ENCODE measurements around the gene NKX6-1. TPM values are rescaled to one million over a fixed set of nuclear protein-coding genes. Genes with fewer than 3 reads are reported as not detected.

NKX6-1 gene
- total RNA-seq: 89.6 and 107 TPM in 2 replicates
- long read RNA-seq, partial matches to known transcripts: 0 of 2 reads
- long read RNA-seq, other reads (novel, unspliced or antisense): 2 of 2 reads

DNA sequence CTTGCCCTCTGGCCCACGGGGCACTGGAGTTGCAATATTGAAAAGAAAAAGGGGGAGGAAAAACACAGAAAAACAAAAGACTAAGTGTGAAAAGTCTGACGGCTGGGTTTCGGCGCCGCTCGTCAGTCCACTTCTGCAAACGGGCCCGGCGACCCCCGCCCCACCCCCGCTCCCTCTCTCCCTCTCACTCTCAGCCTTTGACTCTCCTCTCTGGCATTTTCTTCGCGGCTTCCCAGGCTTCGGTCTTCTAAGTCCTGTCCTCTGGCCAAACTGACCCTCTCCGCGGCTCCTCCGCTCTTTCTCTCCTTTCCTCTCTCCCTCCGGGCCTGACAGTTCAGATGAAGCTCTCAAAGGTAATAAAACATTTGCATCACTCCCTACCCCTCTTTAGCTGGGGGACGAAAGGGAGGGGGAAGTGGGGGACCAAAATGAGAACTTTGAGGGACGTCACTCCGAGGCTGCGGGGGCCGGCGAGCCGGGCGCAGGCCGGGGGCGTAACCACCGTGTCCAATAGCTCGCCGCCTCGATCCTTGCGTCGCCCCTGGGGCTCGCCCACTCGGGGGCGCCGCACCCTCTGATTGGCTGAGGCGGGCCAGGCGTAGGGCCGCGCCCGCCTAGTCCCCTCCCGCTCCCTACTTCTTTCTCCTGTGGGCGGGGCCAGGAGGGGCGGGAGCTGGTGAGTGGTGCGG lies at the start of gene NKX6-1:
TSS of gene NKX6-1 (minus strand) at position 358 of the 689 bp plus-strand sequence. CDS start 1,064 bp downstream, outside the sequence.
- TF ChIP-seq, protein P1, sequence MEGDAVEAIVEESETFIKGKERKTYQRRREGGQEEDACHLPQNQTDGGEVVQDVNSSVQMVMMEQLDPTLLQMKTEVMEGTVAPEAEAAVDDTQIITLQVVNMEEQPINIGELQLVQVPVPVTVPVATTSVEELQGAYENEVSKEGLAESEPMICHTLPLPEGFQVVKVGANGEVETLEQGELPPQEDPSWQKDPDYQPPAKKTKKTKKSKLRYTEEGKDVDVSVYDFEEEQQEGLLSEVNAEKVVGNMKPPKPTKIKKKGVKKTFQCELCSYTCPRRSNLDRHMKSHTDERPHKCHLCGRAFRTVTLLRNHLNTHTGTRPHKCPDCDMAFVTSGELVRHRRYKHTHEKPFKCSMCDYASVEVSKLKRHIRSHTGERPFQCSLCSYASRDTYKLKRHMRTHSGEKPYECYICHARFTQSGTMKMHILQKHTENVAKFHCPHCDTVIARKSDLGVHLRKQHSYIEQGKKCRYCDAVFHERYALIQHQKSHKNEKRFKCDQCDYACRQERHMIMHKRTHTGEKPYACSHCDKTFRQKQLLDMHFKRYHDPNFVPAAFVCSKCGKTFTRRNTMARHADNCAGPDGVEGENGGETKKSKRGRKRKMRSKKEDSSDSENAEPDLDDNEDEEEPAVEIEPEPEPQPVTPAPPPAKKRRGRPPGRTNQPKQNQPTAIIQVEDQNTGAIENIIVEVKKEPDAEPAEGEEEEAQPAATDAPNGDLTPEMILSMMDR (IDR thresholded peaks at IDR 0.05; ENCODE audit: unreplicated experiment): no peak
- Mint-ChIP-seq H3K4me3 (ENCODE audit: low read depth) (peak within 1 kb of the TSS; percentile 93), H3K4me1 (ENCODE audit: low read depth) (peaks cover 26% of the 10 kb centered on the region), H3K27me3 (peaks cover 85% of the 10 kb centered on the region), H3K27ac (peak within 1 kb of the TSS; percentile 96), H3K36me3 (ENCODE audit: insufficient read depth) (peaks cover 22% of the 10 kb centered on the region), H3K9me3 (ENCODE audit: low read depth) (no peaks in the 10 kb centered on the region)
- peak; percentile 88 for DNase-seq (ENCODE audit: low spot score, unreplicated experiment)

DNA sequence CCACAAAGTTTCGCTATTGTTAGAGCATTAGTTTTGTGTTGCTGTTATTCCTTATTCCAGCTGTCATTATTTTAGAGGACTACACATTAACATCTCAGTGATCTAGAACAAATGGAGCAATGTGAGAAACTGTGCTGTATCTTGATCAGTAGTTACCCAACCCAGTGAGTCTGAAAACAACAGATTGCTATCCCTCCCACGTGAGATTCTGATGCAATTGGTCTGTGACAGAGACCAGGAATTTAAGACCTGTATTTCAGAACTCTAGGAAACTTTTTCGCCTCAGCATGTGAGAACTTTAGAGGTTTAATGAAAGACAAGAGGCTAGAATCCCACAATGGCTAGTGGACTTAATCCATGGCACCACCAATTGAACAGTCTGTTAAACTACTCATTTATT lies 48.1 kb upstream of the NKX6-1 start:
- TF ChIP-seq, protein P1 (IDR thresholded peaks at IDR 0.05; ENCODE audit: unreplicated experiment): no peak
- Mint-ChIP-seq H3K4me1 (ENCODE audit: low read depth) (no peaks in the 10 kb centered on the region), H3K9me3 (ENCODE audit: low read depth) (no peaks in the 10 kb centered on the region), H3K27me3 (peaks cover 2% of the 10 kb centered on the region), H3K4me3 (ENCODE audit: low read depth) (no peak overlapping the region), H3K36me3 (ENCODE audit: insufficient read depth) (no peaks in the 10 kb centered on the region), H3K27ac (no peak overlapping the region)
- DNase-seq (ENCODE audit: low spot score, unreplicated experiment): no peak

DNA sequence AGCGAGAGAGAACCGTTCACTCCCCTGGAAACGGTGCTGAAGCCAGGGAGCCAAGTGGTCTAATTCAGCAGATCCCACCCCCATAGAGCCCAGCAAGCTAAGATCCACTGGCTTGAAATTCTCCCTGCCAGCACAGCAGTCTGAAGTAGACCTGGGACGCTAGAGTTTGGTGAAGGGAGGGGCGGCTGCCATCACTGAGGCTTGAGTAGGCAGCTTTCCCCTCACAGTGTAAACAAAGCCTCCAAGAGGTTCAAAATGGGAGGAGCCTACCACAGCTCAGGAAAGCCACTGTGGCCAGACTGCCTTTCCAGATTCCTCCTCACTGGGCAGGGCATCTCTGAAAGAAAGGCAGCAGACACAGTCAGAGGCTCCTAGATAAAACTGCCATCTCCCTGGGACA lies 46.0 kb upstream of the NKX6-1 start:
- H3K4me3 Mint-ChIP-seq (ENCODE audit: low read depth): no peak overlapping the region
- DNase-seq (ENCODE audit: low spot score, unreplicated experiment): no peak
- peaks cover 2% of the 10 kb centered on the region for H3K27me3 Mint-ChIP-seq

DNA sequence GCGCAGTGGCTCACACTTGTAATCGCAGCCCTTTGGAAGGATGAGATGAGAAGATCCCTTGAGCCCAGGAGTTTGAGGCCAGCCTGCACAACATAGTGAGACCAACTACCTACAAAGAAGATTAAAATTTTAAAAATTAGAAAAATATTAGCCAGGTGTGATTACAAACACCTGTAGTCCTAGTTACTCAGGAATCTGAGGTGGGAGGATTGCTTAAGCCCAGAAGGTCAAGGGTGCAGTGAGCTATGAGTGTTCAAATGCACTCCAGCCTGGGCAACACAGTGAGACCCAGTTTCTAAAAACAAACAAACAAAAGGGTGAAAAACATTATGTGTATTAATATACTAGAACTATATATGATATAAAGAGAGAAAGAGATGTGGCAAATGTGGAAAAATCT lies 36.8 kb upstream of the NKX6-1 start:
- Mint-ChIP-seq H3K4me3 (ENCODE audit: low read depth) (no peak overlapping the region), H3K4me1 (ENCODE audit: low read depth) (peaks cover 3% of the 10 kb centered on the region), H3K36me3 (ENCODE audit: insufficient read depth) (peaks cover 2% of the 10 kb centered on the region), H3K27me3 (no peaks in the 10 kb centered on the region), H3K9me3 (ENCODE audit: low read depth) (peaks cover 13% of the 10 kb centered on the region), H3K27ac (no peak overlapping the region)
- TF ChIP-seq, protein P1 (IDR thresholded peaks at IDR 0.05; ENCODE audit: unreplicated experiment): no peak
- no peak for DNase-seq (ENCODE audit: low spot score, unreplicated experiment)

More for the DNA sequence above, 46.0 kb upstream of the NKX6-1 start:
- no peaks in the 10 kb centered on the region for H3K36me3 Mint-ChIP-seq (ENCODE audit: insufficient read depth)
- H3K9me3 Mint-ChIP-seq (ENCODE audit: low read depth): no peaks in the 10 kb centered on the region
- no peaks in the 10 kb centered on the region for H3K4me1 Mint-ChIP-seq (ENCODE audit: low read depth)
- no peak overlapping the region for H3K27ac Mint-ChIP-seq
- TF ChIP-seq, protein P1 (IDR thresholded peaks at IDR 0.05; ENCODE audit: unreplicated experiment): no peak

DNA sequence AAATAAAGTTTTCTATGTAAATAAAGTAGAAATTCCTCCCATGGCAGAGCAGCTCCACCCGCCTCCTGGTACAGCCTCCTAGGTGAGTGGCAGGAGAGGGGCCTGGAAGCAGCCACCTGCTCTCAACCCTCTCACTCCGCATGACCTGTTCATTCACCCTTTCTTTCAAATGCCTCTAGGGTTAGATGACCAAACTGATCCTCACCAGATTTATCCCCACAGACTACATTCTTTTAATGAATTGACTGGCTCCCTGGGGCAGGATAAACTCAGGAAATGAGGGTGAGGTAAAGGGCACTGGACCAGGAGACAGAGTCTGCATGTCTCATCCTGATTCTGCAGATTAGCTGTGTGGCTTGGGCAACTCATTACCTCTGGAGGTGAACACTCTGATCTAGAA lies 32.6 kb upstream of the NKX6-1 start:
- no peak for DNase-seq (ENCODE audit: low spot score, unreplicated experiment)
- Mint-ChIP-seq H3K4me1 (ENCODE audit: low read depth) (no peaks in the 10 kb centered on the region), H3K27ac (no peak overlapping the region), H3K36me3 (ENCODE audit: insufficient read depth) (peaks cover 2% of the 10 kb centered on the region), H3K9me3 (ENCODE audit: low read depth) (peaks cover 13% of the 10 kb centered on the region), H3K27me3 (no peaks in the 10 kb centered on the region), H3K4me3 (ENCODE audit: low read depth) (no peak overlapping the region)
- TF ChIP-seq, protein P1 (IDR thresholded peaks at IDR 0.05; ENCODE audit: unreplicated experiment): no peak

Data from progenitor cell of endocrine pancreas (in vitro differentiated cells).